B cell (primary cell): ENCODE results near the gene TLK2. TPM values are rescaled to one million over a fixed set of nuclear protein-coding genes. Genes with fewer than 3 reads are reported as not detected.

Experiments used
- ATAC-seq: fragments of 200-7000 bp; cut with Tn5 transposase; one replicate; pipeline ENCODE4 v1.10.0; 2021; ENCODE audit warnings: low read depth, mild to moderate bottlenecking, moderate number of reproducible peaks, moderate library complexity
- CTCF ChIA-PET: fragments of 350-600 bp; sonication (Branson Sonifier 250); formaldehyde crosslinking; loops from one replicate; lab custom pipeline; 2021; ENCODE audit warnings: antibody characterized with exemption, inconsistent platforms; lab: Charles Lee
- POLR2A ChIA-PET: fragments of 350-600 bp; sonication (Branson Sonifier 250); formaldehyde crosslinking; loops from one replicate; lab custom pipeline; 2021; ENCODE audit warnings: antibody characterized with exemption; lab: Charles Lee
- DNase-seq: peaks from one replicate; pipeline ENCODE4 v3.0.0; 2013
- H2AFZ ChIP-seq: 2 replicates; pipeline ENCODE4 v1.6.1; 2012; ENCODE audit warnings: mild to moderate bottlenecking, low read depth, low read length; ENCODE audit not compliant: insufficient read depth, poor library complexity, severe bottlenecking
- H3K27ac ChIP-seq, 2 donors: 1 replicate in 1 of 2; 2 replicates in 1 of 2; pipeline ENCODE4 v1.5.1; 2012 to 2013; ENCODE audit warnings: low read length in 2 of 2, mild to moderate bottlenecking in 2 of 2, moderate library complexity in 1 of 2
- H3K27me3 ChIP-seq, 4 experiments: fragments of 200-600 bp in 1 of 4; sonication (generic) in 1 of 4; replicated peaks in 1 of 4; 1 replicate in 2 of 4; 2 replicates in 2 of 4; pipeline versions ENCODE4 v1.6.1 to v1.7.0; 2013 to 2016; ENCODE audit warnings: low read length in 3 of 4, mild to moderate bottlenecking in 2 of 4, mixed read lengths in 1 of 4, moderate library complexity in 1 of 4; ENCODE audit not compliant: insufficient read depth in 4 of 4, control insufficient read depth in 3 of 4; ENCODE audit errors: control extremely low read depth in 1 of 4
- H3K36me3 ChIP-seq, 2 experiments: replicated peaks in 1 of 2; 1 replicate in 1 of 2; 2 replicates in 1 of 2; pipeline versions ENCODE4 v1.6.1 to v1.7.1; 2013; ENCODE audit warnings: low read length in 1 of 2; ENCODE audit not compliant: insufficient read depth in 2 of 2, control insufficient read depth in 1 of 2; ENCODE audit errors: control extremely low read depth in 1 of 2, extremely low read depth in 1 of 2
- H3K4me1 ChIP-seq, 2 donors: fragments of 200-600 bp in 1 of 2; sonication (generic) in 1 of 2; 1 replicate in 1 of 2; 2 replicates in 1 of 2; pipeline versions ENCODE4 v1.5.1 to v1.6.1; 2013 to 2017; ENCODE audit warnings: low read length in 2 of 2; ENCODE audit not compliant: control insufficient read depth in 2 of 2, insufficient read depth in 2 of 2
- H3K4me2 ChIP-seq: replicated peaks from 2 replicates; pipeline ENCODE3; 2012; ENCODE audit warnings: mild to moderate bottlenecking, low read depth, low read length; ENCODE audit not compliant: poor library complexity, severe bottlenecking
- H3K4me3 ChIP-seq, 5 experiments: fragments of 200-600 bp in 1 of 5; sonication (generic) in 1 of 5; 1 replicate in 3 of 5; 2 replicates in 2 of 5; pipeline versions ENCODE4 v1.5.1 to v1.7.0; 2011 to 2016; ENCODE audit warnings: low read length in 4 of 5, mild to moderate bottlenecking in 4 of 5, low read depth in 2 of 5, control low read depth in 1 of 5, moderate library complexity in 1 of 5; ENCODE audit not compliant: insufficient read depth in 1 of 5; ENCODE audit errors: control extremely low read depth in 1 of 5, extremely low read depth in 1 of 5
- H3K79me2 ChIP-seq: fragments of 200-600 bp; sonication (generic); one replicate; pipeline ENCODE4 v1.6.0; 2016; ENCODE audit warnings: low read length; ENCODE audit not compliant: control insufficient read depth, insufficient read depth
- H3K9ac ChIP-seq: fragments of 200-600 bp; sonication (generic); 2 replicates; pipeline ENCODE4 v1.6.1; 2017; ENCODE audit warnings: mild to moderate bottlenecking, low read length, moderate library complexity
- H3K9me3 ChIP-seq, 3 donors: one replicate each; pipeline versions ENCODE4 v1.6.1 to v1.7.1; 2013; ENCODE audit warnings: low read length in 2 of 3; ENCODE audit not compliant: control insufficient read depth in 2 of 3, insufficient read depth in 1 of 3; ENCODE audit errors: control extremely low read depth in 1 of 3
- H4K20me1 ChIP-seq: 2 replicates; pipeline ENCODE4 v1.6.0; 2012; ENCODE audit warnings: mild to moderate bottlenecking, low read length; ENCODE audit not compliant: insufficient read depth, control insufficient read depth, poor library complexity, severe bottlenecking
- H3K27ac Mint-ChIP-seq: one replicate; pipeline ENCODE4 v1.8.0; 2021; ENCODE audit warnings: mixed read lengths
- H3K27me3 Mint-ChIP-seq: one replicate; pipeline ENCODE4 v1.8.0; 2021; ENCODE audit warnings: mixed read lengths
- H3K4me1 Mint-ChIP-seq: one replicate; pipeline ENCODE4 v1.8.0; 2021; ENCODE audit warnings: mixed read lengths
- H3K4me3 Mint-ChIP-seq: one replicate; pipeline ENCODE4 v1.8.0; 2021; ENCODE audit warnings: mixed read lengths
- H3K9me3 Mint-ChIP-seq: one replicate; pipeline ENCODE4 v1.8.0; 2022; ENCODE audit warnings: mixed read lengths; ENCODE audit not compliant: insufficient read depth
- EZH2 ChIP-seq: IDR thresholded peaks from 2 replicates; pipeline ENCODE4 v1.6.1; 2012; ENCODE audit warnings: borderline replicate concordance, low read depth, mild to moderate bottlenecking, moderate library complexity, low read length; ENCODE audit not compliant: insufficient read depth, poor library complexity, severe bottlenecking
- WGBS: methylation state at CpG from one replicate; pipeline ENCODE4 v1.1.5; 2013; ENCODE audit warnings: missing lambda C conversion rate; ENCODE audit not compliant: insufficient coverage; 5-methylcytosine and 5-hydroxymethylcytosine counted together
- intact Hi-C: fragments of 100-400 bp; cut with micrococcal nuclease; formaldehyde crosslinking; loops from one replicate; pipeline ENCODE4 v1.10.0; 2022
- polyA plus RNA-seq: library from polyadenylated mRNA; depleted of rRNA; stranded (reverse); fragments of >200 nt; gene quantifications from 2 replicates; pipeline ENCODE4 v1.2.3, GENCODE V29; 2012
- total RNA-seq, 2 donors: library from RNA; stranded (reverse); fragments of 120-200 nt in 1 of 2; gene quantifications; 1 replicate in 1 of 2; 2 replicates in 1 of 2; pipeline versions ENCODE4 v1.2.3 to v1.2.4, GENCODE V29; 2013 to 2022
- TF ChIP-seq, protein P1 (sequence below): fragments of 200-600 bp; IDR thresholded peaks from one replicate; pipeline ENCODE4 v1.8.0; 2022; ENCODE audit warnings: antibody characterized with exemption, mild to moderate bottlenecking

The TLK2 gene
- total and polyA plus RNA-seq, 2 donors (not counting 1 experiment from before 2014, with no cell fraction given), result 36.3 to 75.3 TPM

DNA sequence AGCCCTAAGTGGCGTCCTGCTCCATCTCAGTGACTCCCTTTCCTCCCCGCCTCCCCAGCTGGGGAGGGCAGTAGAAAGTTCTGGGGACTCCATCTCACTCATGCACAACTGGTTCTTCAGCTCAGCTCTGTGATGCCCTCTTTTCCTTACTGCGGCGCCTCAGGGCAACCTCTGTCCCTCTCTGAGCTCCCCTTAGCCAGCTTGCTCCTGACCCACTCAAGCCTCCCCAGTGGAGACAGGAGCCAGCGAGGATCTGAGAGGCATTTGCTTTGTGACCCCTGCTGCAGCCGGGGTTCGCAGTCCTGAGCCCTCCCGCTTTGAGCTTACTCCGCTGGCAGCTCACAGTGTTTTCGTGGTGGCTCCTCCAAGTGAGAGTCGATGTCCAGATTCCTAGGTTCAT lies 142.6 kb downstream of the TLK2 start:
- no peaks in the 10 kb centered on the region for H3K27me3 ChIP-seq
- intact Hi-C loops, result no loop called here

DNA sequence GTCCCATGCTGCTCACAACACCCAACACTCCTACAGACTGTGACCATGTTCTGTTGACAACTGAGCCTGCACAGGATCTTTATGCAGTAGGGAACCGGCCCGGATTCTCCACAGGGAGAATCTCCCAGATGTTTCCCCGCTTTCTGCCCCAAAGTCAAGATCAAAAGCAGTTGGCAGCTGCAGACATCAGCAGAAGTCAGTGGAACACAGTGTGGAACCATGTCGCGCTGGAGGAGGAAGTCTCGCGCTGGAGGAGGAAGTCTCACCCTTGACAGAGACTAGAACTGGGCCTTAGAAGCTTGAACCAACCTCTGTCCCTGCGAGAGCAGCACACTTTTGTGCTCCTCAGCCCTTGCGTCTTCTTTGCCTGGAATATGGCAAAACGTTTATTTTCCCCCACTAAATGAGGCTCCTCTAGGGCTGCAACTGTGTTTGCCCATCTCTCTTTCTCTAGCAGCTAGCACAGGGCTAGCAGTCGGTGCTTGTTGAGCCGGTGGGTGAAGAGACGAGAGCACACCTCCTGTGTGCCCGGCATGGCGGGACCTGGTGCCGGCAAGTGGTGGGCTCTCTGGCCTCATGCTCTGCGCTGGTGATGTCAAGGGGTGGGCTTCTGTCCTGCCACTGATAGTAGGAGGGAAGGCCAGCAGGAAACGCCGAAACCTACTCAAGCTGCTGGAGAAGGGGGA lies 146.7 kb downstream of the TLK2 start:
- Histone ChIP-seq H3K9ac (no peak overlapping the region), H3K36me3 (no peaks in the 10 kb centered on the region), H3K4me3 (no peak overlapping the region), H3K27me3 (peaks cover 0 to 30% (median 7%) of the 10 kb centered on the region in 4 experiments), H3K27ac (no peak overlapping the region), H2AFZ (no peak overlapping the region), H3K9me3 (no peaks in the 10 kb centered on the region), H3K4me2 (no peak overlapping the region), H3K4me1 (peaks cover 16 to 18% of the 10 kb centered on the region in 2 donors), H3K79me2 (no peaks in the 10 kb centered on the region), H4K20me1 (no peaks in the 10 kb centered on the region)
- intact Hi-C loops, result no loop called here
- no peak for TF ChIP-seq EZH2
- TF ChIP-seq, protein P1, sequence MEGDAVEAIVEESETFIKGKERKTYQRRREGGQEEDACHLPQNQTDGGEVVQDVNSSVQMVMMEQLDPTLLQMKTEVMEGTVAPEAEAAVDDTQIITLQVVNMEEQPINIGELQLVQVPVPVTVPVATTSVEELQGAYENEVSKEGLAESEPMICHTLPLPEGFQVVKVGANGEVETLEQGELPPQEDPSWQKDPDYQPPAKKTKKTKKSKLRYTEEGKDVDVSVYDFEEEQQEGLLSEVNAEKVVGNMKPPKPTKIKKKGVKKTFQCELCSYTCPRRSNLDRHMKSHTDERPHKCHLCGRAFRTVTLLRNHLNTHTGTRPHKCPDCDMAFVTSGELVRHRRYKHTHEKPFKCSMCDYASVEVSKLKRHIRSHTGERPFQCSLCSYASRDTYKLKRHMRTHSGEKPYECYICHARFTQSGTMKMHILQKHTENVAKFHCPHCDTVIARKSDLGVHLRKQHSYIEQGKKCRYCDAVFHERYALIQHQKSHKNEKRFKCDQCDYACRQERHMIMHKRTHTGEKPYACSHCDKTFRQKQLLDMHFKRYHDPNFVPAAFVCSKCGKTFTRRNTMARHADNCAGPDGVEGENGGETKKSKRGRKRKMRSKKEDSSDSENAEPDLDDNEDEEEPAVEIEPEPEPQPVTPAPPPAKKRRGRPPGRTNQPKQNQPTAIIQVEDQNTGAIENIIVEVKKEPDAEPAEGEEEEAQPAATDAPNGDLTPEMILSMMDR, result no peak
- Mint-ChIP-seq H3K27ac (no peak overlapping the region), H3K9me3 (no peaks in the 10 kb centered on the region), H3K4me3 (no peak overlapping the region), H3K4me1 (peaks cover 14% of the 10 kb centered on the region), H3K27me3 (peaks cover 19% of the 10 kb centered on the region)
- WGBS, result 75% methylated on average over 12 of the region's 19 CpGs
- no peak for DNase-seq
- no peak for ATAC-seq
- ChIA-PET CTCF (no interaction called here), POLR2A (no interaction called here)

More for the DNA sequence above, 142.6 kb downstream of the TLK2 start:
- no peaks in the 10 kb centered on the region for H3K9me3 ChIP-seq
- H2AFZ ChIP-seq, result no peak overlapping the region
- Mint-ChIP-seq H3K4me1 (no peaks in the 10 kb centered on the region), H3K4me3 (no peak overlapping the region), H3K9me3 (no peaks in the 10 kb centered on the region), H3K27ac (no peak overlapping the region), H3K27me3 (peaks cover 3% of the 10 kb centered on the region)
- H3K4me2 ChIP-seq, result no peak overlapping the region
- CTCF ChIA-PET, result no interaction called here
- DNase-seq (no peak), ATAC-seq (no peak)
- H3K36me3 ChIP-seq, result peaks cover 0 to 2% of the 10 kb centered on the region in 2 experiments
- no peak for TF ChIP-seq EZH2
- TF ChIP-seq, protein P1, result no peak
- POLR2A ChIA-PET, result no interaction called here
- H3K4me1 ChIP-seq, result no peaks in the 10 kb centered on the region
- WGBS, result 93% methylated on average over 10 of the region's 11 CpGs
- H3K4me3 ChIP-seq, result no peak overlapping the region
- no peak overlapping the region for H3K9ac ChIP-seq
- H3K27ac ChIP-seq, result no peak overlapping the region
- H3K79me2 ChIP-seq, result no peaks in the 10 kb centered on the region
- H4K20me1 ChIP-seq, result no peaks in the 10 kb centered on the region
